Liver (tissue), 9 donors: ENCODE measurements around the gene RNPS1. TPM values are rescaled to one million over a fixed set of nuclear protein-coding genes. Genes with fewer than 3 reads are reported as not detected.

Experiments used
- DNase-seq: peaks from one replicate; pipeline ENCODE4 v3.0.0-alpha.2; 2017; ENCODE audit warnings: low spot score
- H3K27ac ChIP-seq, 2 donors: one replicate each; pipeline ENCODE4 v1.7.0; 2013; ENCODE audit warnings: inconsistent platforms in 2 of 2, low read length in 2 of 2, control low read depth in 1 of 2, low read depth in 1 of 2, mild to moderate bottlenecking in 1 of 2
- H3K27me3 ChIP-seq, 4 donors: one replicate each; pipeline versions ENCODE4 v1.6.1 to v1.7.0; 2013; ENCODE audit warnings: low read length in 3 of 4, inconsistent platforms in 1 of 4, mild to moderate bottlenecking in 1 of 4, moderate library complexity in 1 of 4; ENCODE audit not compliant: control insufficient read depth in 4 of 4, insufficient read depth in 4 of 4
- H3K36me3 ChIP-seq, 4 donors: one replicate each; pipeline versions ENCODE4 v1.6.1 to v1.7.0; 2013; ENCODE audit warnings: low read length in 3 of 4, mild to moderate bottlenecking in 3 of 4, low read depth in 1 of 4, moderate library complexity in 1 of 4; ENCODE audit not compliant: control insufficient read depth in 4 of 4, insufficient read depth in 3 of 4
- H3K4me1 ChIP-seq, 4 donors: one replicate each; pipeline versions ENCODE4 v1.6.1 to v1.7.0; 2013; ENCODE audit warnings: low read length in 3 of 4, mild to moderate bottlenecking in 3 of 4, moderate library complexity in 1 of 4; ENCODE audit not compliant: control insufficient read depth in 4 of 4, insufficient read depth in 4 of 4
- H3K4me3 ChIP-seq, 3 donors: one replicate each; pipeline versions ENCODE4 v1.6.1 to v1.7.0; 2013; ENCODE audit warnings: low read length in 3 of 3, control low read depth in 1 of 3, low read depth in 1 of 3, mild to moderate bottlenecking in 1 of 3
- H3K9ac ChIP-seq, 2 donors: one replicate each; pipeline ENCODE4 v1.7.0; 2013; ENCODE audit warnings: low read length in 2 of 2, mild to moderate bottlenecking in 2 of 2, moderate library complexity in 2 of 2, control low read depth in 1 of 2, low read depth in 1 of 2
- H3K9me3 ChIP-seq, 4 donors: one replicate each; pipeline versions ENCODE4 v1.6.1 to v1.7.0; 2013; ENCODE audit warnings: low read length in 3 of 4; ENCODE audit not compliant: control insufficient read depth in 4 of 4
- EGR1 ChIP-seq, 2 donors: IDR thresholded peaks; 2 replicates each; pipeline ENCODE4 v1.6.1; 2016 to 2018; ENCODE audit warnings: antibody characterized with exemption in 2 of 2, low read depth in 2 of 2
- FOXA1 ChIP-seq: IDR thresholded peaks from 2 replicates; pipeline ENCODE4 v1.6.1; 2016; ENCODE audit warnings: antibody characterized with exemption
- FOXA2 ChIP-seq: IDR thresholded peaks from 2 replicates; pipeline ENCODE4 v1.6.1; 2016; ENCODE audit warnings: antibody characterized with exemption
- GABPA ChIP-seq, 2 donors: IDR thresholded peaks in 1 of 2; conservative IDR thresholded peaks in 1 of 2; 2 replicates each; pipeline ENCODE4 v1.6.1; 2016; ENCODE audit warnings: antibody characterized with exemption in 2 of 2, mild to moderate bottlenecking in 1 of 2, moderate library complexity in 1 of 2
- HNF4A ChIP-seq, 2 donors: conservative IDR thresholded peaks; 2 replicates each; pipeline ENCODE4 v1.6.1; 2016; ENCODE audit warnings: antibody characterized with exemption in 2 of 2, mild to moderate bottlenecking in 2 of 2
- HNF4G ChIP-seq: IDR thresholded peaks from 2 replicates; pipeline ENCODE4 v1.6.1; 2016; ENCODE audit warnings: antibody characterized with exemption
- JUND ChIP-seq, 2 donors: IDR thresholded peaks; 2 replicates each; pipeline ENCODE4 v1.6.1; 2016; ENCODE audit warnings: antibody characterized with exemption in 2 of 2
- NR2F2 ChIP-seq: IDR thresholded peaks from 2 replicates; pipeline ENCODE4 v1.6.1; 2016; ENCODE audit warnings: antibody characterized with exemption
- RAD21 ChIP-seq, 2 donors: IDR thresholded peaks; 2 replicates each; pipeline ENCODE4 v1.6.1; 2016; ENCODE audit warnings: antibody characterized with exemption in 2 of 2, mild to moderate bottlenecking in 2 of 2
- RXRA ChIP-seq, 2 donors: IDR thresholded peaks; 2 replicates each; pipeline ENCODE4 v1.6.1; 2017 to 2018; ENCODE audit warnings: antibody characterized with exemption in 2 of 2, mild to moderate bottlenecking in 1 of 2
- SP1 ChIP-seq: IDR thresholded peaks from 2 replicates; pipeline ENCODE4 v1.6.1; 2018; ENCODE audit warnings: antibody characterized with exemption, mild to moderate bottlenecking
- TAF1 ChIP-seq: conservative IDR thresholded peaks from 2 replicates; pipeline ENCODE4 v1.6.1; 2016; ENCODE audit warnings: antibody characterized with exemption, mild to moderate bottlenecking
- YY1 ChIP-seq: IDR thresholded peaks from 2 replicates; pipeline ENCODE4 v1.6.1; 2016; ENCODE audit warnings: antibody characterized with exemption, mild to moderate bottlenecking
- WGBS: extraction: QIAGEN DNeasy Blood & Tissue Kit; methylation state at CpG from one replicate; pipeline ENCODE4 v1.1.7; 2013; 5-methylcytosine and 5-hydroxymethylcytosine counted together
- polyA plus RNA-seq, 2 donors: library from polyadenylated mRNA; stranded (reverse) in 1 of 2; unstranded in 1 of 2; fragments of 200-250 nt in 1 of 2; fragments of >200 nt in 1 of 2; fragmentation: Nextera tagmentation in 1 of 2; extraction: Ambion mirVana in 1 of 2; gene quantifications; one replicate each; pipeline versions ENCODE4 v1.2.1 to v1.2.3, GENCODE V29; 2013 to 2015
- total RNA-seq, 2 donors: library from RNA; depleted of rRNA; stranded (reverse); fragments of >200 nt; gene quantifications; one replicate each; pipeline ENCODE4 v1.2.3, GENCODE V29; 2014
- TF ChIP-seq, protein P1 (sequence below): IDR thresholded peaks from 2 replicates; pipeline ENCODE4 v1.6.1; 2016; ENCODE audit warnings: antibody characterized with exemption
- TF ChIP-seq, protein P2 (sequence below): fragments of 150-350 bp; IDR thresholded peaks from 2 replicates; pipeline ENCODE4 v1.5.1; 2017; ENCODE audit warnings: improper control_type of control experiment, low read depth, low read length; ENCODE audit not compliant: missing input control
- TF ChIP-seq, protein P3 (sequence below): IDR thresholded peaks from 2 replicates; pipeline ENCODE4 v1.6.1; 2016; ENCODE audit warnings: antibody characterized with exemption
- TF ChIP-seq, protein P4 (sequence below): IDR thresholded peaks from 2 replicates; pipeline ENCODE4 v1.6.1; 2016; ENCODE audit warnings: antibody characterized with exemption, mild to moderate bottlenecking
- TF ChIP-seq, protein P5 (sequence below): IDR thresholded peaks from 2 replicates; pipeline ENCODE4 v1.6.1; 2016; ENCODE audit warnings: antibody characterized with exemption
- donor health status: healthy.
- donor health status: healthy.
- donor health status: healthy.
- donor health status: healthy.
- donor health status: healthy.

RNPS1 gene
- total and polyA plus RNA-seq, 4 donors: 31.3 to 38.2 (median 36.7) TPM

DNA sequence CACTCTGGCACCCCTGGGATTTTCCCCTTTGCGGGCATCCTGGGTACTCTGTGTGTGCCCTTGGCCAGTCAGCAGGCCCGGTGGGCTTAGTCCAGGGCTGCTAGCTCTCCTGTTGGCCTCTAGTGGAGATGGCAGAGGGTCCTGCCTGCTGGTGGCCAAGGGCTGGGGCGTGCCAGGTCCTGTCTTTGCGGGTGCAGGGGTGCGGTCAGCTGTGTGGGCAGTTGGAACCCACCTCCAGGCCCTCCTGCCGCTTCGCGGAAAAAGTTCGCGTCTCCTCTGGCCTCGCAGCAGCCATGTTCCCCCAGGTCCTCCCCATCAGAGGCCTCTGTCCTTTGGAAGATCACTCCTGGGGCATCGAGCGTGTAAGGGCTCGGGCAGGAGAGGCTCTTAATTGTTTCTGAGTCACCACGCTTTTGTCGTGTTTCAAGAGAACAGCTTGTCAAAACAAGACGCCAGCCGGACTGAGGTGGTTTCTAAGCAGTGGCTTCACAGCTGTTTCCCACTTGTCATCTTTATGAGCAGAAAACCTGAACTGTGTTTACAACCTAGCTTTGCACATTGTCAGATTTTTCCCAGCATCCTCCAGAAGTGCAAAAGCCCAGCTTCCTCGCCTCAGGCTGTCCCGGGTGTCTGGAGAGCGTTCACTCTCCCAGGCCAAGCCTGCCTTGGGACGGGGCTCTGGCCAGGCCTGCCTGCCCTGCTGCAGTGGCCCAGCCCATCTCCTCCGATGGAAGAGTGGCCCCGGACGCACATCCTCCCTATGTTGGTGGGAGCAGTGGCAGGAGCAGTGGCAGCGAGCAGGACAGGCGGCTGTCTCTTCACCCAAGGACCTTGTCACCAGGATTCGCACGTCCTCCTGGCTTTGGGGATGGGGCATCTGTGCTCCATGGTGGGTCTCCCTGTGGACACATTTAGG, 36.7 kb downstream of the RNPS1 start:
- no peaks in the 10 kb centered on the region for H3K27me3 ChIP-seq
- TF ChIP-seq YY1 (no peak), GABPA (IDR thresholded peaks at IDR 0.05 in 1 of 2, conservative IDR thresholded peaks at IDR 0.05 in 1 of 2) (no peak), EGR1 (IDR thresholded peaks at IDR 0.05; ENCODE audit: low read depth in 2 of 2) (no peak), JUND (IDR thresholded peaks at IDR 0.05) (no peak), FOXA1 (no peak), TAF1 (no peak), SP1 (no peak), RAD21 (IDR thresholded peaks at IDR 0.05) (no peak), HNF4G (no peak), NR2F2 (no peak), RXRA (IDR thresholded peaks at IDR 0.05) (no peak), HNF4A (conservative IDR thresholded peaks at IDR 0.05) (no peak), FOXA2 (no peak)
- TF ChIP-seq, protein P1, sequence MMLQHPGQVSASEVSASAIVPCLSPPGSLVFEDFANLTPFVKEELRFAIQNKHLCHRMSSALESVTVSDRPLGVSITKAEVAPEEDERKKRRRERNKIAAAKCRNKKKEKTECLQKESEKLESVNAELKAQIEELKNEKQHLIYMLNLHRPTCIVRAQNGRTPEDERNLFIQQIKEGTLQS: no peak
- TF ChIP-seq, protein P2, sequence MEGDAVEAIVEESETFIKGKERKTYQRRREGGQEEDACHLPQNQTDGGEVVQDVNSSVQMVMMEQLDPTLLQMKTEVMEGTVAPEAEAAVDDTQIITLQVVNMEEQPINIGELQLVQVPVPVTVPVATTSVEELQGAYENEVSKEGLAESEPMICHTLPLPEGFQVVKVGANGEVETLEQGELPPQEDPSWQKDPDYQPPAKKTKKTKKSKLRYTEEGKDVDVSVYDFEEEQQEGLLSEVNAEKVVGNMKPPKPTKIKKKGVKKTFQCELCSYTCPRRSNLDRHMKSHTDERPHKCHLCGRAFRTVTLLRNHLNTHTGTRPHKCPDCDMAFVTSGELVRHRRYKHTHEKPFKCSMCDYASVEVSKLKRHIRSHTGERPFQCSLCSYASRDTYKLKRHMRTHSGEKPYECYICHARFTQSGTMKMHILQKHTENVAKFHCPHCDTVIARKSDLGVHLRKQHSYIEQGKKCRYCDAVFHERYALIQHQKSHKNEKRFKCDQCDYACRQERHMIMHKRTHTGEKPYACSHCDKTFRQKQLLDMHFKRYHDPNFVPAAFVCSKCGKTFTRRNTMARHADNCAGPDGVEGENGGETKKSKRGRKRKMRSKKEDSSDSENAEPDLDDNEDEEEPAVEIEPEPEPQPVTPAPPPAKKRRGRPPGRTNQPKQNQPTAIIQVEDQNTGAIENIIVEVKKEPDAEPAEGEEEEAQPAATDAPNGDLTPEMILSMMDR: no peak
- TF ChIP-seq, protein P3, sequence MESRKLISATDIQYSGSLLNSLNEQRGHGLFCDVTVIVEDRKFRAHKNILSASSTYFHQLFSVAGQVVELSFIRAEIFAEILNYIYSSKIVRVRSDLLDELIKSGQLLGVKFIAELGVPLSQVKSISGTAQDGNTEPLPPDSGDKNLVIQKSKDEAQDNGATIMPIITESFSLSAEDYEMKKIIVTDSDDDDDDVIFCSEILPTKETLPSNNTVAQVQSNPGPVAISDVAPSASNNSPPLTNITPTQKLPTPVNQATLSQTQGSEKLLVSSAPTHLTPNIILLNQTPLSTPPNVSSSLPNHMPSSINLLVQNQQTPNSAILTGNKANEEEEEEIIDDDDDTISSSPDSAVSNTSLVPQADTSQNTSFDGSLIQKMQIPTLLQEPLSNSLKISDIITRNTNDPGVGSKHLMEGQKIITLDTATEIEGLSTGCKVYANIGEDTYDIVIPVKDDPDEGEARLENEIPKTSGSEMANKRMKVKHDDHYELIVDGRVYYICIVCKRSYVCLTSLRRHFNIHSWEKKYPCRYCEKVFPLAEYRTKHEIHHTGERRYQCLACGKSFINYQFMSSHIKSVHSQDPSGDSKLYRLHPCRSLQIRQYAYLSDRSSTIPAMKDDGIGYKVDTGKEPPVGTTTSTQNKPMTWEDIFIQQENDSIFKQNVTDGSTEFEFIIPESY: no peak
- TF ChIP-seq, protein P4, sequence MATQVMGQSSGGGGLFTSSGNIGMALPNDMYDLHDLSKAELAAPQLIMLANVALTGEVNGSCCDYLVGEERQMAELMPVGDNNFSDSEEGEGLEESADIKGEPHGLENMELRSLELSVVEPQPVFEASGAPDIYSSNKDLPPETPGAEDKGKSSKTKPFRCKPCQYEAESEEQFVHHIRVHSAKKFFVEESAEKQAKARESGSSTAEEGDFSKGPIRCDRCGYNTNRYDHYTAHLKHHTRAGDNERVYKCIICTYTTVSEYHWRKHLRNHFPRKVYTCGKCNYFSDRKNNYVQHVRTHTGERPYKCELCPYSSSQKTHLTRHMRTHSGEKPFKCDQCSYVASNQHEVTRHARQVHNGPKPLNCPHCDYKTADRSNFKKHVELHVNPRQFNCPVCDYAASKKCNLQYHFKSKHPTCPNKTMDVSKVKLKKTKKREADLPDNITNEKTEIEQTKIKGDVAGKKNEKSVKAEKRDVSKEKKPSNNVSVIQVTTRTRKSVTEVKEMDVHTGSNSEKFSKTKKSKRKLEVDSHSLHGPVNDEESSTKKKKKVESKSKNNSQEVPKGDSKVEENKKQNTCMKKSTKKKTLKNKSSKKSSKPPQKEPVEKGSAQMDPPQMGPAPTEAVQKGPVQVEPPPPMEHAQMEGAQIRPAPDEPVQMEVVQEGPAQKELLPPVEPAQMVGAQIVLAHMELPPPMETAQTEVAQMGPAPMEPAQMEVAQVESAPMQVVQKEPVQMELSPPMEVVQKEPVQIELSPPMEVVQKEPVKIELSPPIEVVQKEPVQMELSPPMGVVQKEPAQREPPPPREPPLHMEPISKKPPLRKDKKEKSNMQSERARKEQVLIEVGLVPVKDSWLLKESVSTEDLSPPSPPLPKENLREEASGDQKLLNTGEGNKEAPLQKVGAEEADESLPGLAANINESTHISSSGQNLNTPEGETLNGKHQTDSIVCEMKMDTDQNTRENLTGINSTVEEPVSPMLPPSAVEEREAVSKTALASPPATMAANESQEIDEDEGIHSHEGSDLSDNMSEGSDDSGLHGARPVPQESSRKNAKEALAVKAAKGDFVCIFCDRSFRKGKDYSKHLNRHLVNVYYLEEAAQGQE: no peak
- TF ChIP-seq, protein P5, sequence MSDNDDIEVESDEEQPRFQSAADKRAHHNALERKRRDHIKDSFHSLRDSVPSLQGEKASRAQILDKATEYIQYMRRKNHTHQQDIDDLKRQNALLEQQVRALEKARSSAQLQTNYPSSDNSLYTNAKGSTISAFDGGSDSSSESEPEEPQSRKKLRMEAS: no peak
- H3K4me3 ChIP-seq: no peak overlapping the region
- H3K27ac ChIP-seq: no peak overlapping the region
- WGBS: 94% methylated on average over 29 of the region's 29 CpGs
- H3K36me3 ChIP-seq: peaks cover 0 to 62% (median 30%) of the 10 kb centered on the region in 4 donors
- DNase-seq: no peak
- no peak overlapping the region for H3K9ac ChIP-seq
- H3K4me1 ChIP-seq: peaks cover 9 to 13% (median 9%) of the 10 kb centered on the region in 4 donors
- no peaks in the 10 kb centered on the region for H3K9me3 ChIP-seq
